ENCODE results near the gene RANBP3.

RANBP3 gene

GRCh38 chr19:5960005-5961001 lies 17.6 kb downstream of the RANBP3 start:
- TF ChIP-seq NFIC (IDR thresholded peaks at IDR 0.05) (peak; percentile 25; the same call in 1 of the 2 replicates), ZBTB7A (IDR thresholded peaks at IDR 0.05; ENCODE audit: low read depth) (no peak)

- TF ChIP-seq CEBPB (IDR thresholded peaks at IDR 0.05), result no peak
- no peak for TF ChIP-seq FOXM1 (IDR thresholded peaks at IDR 0.05; ENCODE audit: borderline replicate concordance, low read depth)
- TF ChIP-seq RAD21 (IDR thresholded peaks at IDR 0.05; ENCODE audit: low read depth), result no peak
These were observed 18.5 kb downstream of the RANBP3 start for GRCh38 chr19:5959260-5960004.

GRCh38 chr19:5958851-5959122 lies 19.2 kb downstream of the RANBP3 start:
- TF ChIP-seq ZBTB7A (IDR thresholded peaks at IDR 0.05; ENCODE audit: low read depth) (no peak), TAF1 (IDR thresholded peaks at IDR 0.05; ENCODE audit: low read depth) (no peak), EP300 (IDR thresholded peaks at IDR 0.05; ENCODE audit: borderline replicate concordance) (no peak), TCF12 (IDR thresholded peaks at IDR 0.05; ENCODE audit: low read depth) (no peak), YY1 (IDR thresholded peaks at IDR 0.05; ENCODE audit: low read depth) (no peak), FOXM1 (IDR thresholded peaks at IDR 0.05; ENCODE audit: borderline replicate concordance, low read depth) (no peak), EGR1 (IDR thresholded peaks at IDR 0.05) (no peak), CREB1 (IDR thresholded peaks at IDR 0.05; ENCODE audit: low read depth) (no peak), TEAD4 (IDR thresholded peaks at IDR 0.05) (no peak), MAX (IDR thresholded peaks at IDR 0.05) (no peak), REST (IDR thresholded peaks at IDR 0.05; ENCODE audit: low read depth) (no peak), CEBPB (IDR thresholded peaks at IDR 0.05) (no peak), RAD21 (IDR thresholded peaks at IDR 0.05; ENCODE audit: low read depth) (no peak), NFIC (IDR thresholded peaks at IDR 0.05) (no peak), USF1 (IDR thresholded peaks at IDR 0.05) (no peak)

- TF ChIP-seq CREB1 (IDR thresholded peaks at IDR 0.05; ENCODE audit: low read depth) (no peak), FOXM1 (IDR thresholded peaks at IDR 0.05; ENCODE audit: borderline replicate concordance, low read depth) (no peak), EGR1 (IDR thresholded peaks at IDR 0.05) (no peak), MAX (IDR thresholded peaks at IDR 0.05) (no peak), RAD21 (IDR thresholded peaks at IDR 0.05; ENCODE audit: low read depth) (no peak), EP300 (IDR thresholded peaks at IDR 0.05; ENCODE audit: borderline replicate concordance) (no peak), TCF12 (IDR thresholded peaks at IDR 0.05; ENCODE audit: low read depth) (no peak), TEAD4 (IDR thresholded peaks at IDR 0.05) (no peak)
These were observed 19.7 kb downstream of the RANBP3 start for GRCh38 chr19:5958074-5958850.

GRCh38 chr19:5957170-5957569 lies 20.8 kb downstream of the RANBP3 start:
- no peak for TF ChIP-seq YY1 (IDR thresholded peaks at IDR 0.05; ENCODE audit: low read depth)
- no peak for TF ChIP-seq TCF12 (IDR thresholded peaks at IDR 0.05; ENCODE audit: low read depth)
- no peak for TF ChIP-seq ZBTB7A (IDR thresholded peaks at IDR 0.05; ENCODE audit: low read depth)
- no peak for TF ChIP-seq CREB1 (IDR thresholded peaks at IDR 0.05; ENCODE audit: low read depth)
- TF ChIP-seq NFIC (IDR thresholded peaks at IDR 0.05), result no peak

GRCh38 chr19:5956728-5957127 lies 21.2 kb downstream of the RANBP3 start:
- TF ChIP-seq REST (IDR thresholded peaks at IDR 0.05; ENCODE audit: low read depth) (no peak), TCF12 (IDR thresholded peaks at IDR 0.05; ENCODE audit: low read depth) (no peak), NFIC (IDR thresholded peaks at IDR 0.05) (no peak), CREB1 (IDR thresholded peaks at IDR 0.05; ENCODE audit: low read depth) (no peak), YY1 (IDR thresholded peaks at IDR 0.05; ENCODE audit: low read depth) (no peak), USF1 (IDR thresholded peaks at IDR 0.05) (no peak), CEBPB (IDR thresholded peaks at IDR 0.05) (no peak), EP300 (IDR thresholded peaks at IDR 0.05; ENCODE audit: borderline replicate concordance) (no peak), MAX (IDR thresholded peaks at IDR 0.05) (no peak), ZBTB7A (IDR thresholded peaks at IDR 0.05; ENCODE audit: low read depth) (no peak), TAF1 (IDR thresholded peaks at IDR 0.05; ENCODE audit: low read depth) (no peak), EGR1 (IDR thresholded peaks at IDR 0.05) (no peak), FOXM1 (IDR thresholded peaks at IDR 0.05; ENCODE audit: borderline replicate concordance, low read depth) (no peak), RAD21 (IDR thresholded peaks at IDR 0.05; ENCODE audit: low read depth) (no peak)
